SKM-1 treated with dmso at 0.1 percent for 144 hours (cell line): ENCODE measurements around the gene BNC2.
"Not testable (repeated sequence)": the region's sequence is repeated elsewhere in the genome, so short reads cannot be mapped to it uniquely, and the experiment has no call there.

ENCODE experiments used
- DNase-seq: peaks from one replicate; lab custom pipeline; 2025; ENCODE audit not compliant: unreplicated experiment; lab: John Stamatoyannopoulos, UW

BNC2 gene

DNA sequence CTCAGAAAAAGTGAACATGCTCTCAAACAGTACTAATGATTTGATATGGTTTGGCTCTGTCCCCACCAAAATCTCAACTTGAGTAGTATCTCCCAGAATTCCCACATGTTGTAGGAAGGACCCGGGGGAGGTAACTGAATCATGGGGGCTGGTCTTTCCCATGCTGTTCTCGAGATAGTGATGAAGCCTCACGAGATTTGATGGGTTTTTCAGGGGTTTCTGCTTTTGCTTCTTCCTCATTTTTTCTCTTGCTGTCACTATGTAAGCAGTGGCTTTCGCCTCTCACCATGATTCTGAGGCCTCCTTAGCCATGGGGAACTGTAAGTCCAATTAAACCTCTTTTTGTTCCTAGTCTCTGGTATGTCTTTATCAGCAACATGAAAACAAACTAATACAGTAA lies 401.3 kb downstream of the BNC2 start:
- no peak for DNase-seq

DNA sequence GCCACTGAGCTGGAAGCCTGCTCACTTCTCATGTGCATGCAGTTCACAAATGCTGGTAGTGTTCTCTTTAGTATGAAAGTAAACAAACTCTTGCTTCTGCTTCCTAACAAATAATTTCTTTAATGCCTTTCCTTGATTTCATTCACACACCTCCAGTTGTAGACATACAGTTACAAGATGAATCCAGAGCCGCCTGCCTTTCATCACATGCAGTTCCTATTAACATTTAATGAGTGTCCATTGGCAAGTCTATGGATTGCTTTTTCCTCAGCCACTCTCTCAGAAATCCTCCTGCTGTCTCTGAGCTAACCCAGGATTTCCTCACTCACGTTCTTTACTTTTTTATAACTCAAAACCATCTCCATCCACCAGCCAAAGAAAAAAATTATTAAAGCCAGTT lies 408.6 kb downstream of the BNC2 start:
- no peak for DNase-seq

GRCh38 chr9:16461137-16461840 lies 409.2 kb downstream of the BNC2 start:
- no peak for DNase-seq

GRCh38 chr9:16460696-16461095 lies 409.8 kb downstream of the BNC2 start:
- DNase-seq: no peak

DNA sequence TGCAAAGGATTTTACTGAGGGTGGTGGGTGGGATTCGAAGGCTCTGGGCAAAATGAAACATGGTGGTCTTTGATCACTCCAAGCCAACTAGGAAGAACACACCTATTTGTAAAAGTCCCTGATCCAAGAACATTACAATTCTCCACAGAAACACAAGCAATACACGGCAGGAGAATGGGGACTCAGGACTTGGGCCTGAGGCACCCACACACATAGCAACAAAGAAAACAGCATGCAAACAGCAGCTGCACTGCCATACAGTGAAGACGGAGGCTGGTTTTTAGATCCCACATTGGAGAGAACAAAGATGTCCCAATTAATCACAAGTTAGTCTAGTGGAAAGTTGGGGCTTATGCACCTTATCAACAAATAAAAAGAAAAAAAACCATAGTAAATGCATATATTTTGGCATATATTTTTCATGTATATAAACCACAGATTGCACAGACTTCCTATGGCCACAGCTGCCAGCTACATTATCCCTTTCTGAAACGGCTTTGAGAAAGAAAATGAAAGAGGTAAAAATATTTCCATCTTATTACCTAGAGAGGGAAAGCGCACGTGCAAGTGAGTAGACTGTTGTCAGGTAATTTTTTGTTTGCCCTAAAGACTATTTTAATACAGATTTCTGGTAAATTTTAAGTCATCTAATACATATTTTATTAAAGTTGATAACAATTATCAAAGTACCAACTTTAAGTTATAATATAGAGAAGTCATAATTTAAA lies 410.9 kb downstream of the BNC2 start:
- DNase-seq: no peak

DNA sequence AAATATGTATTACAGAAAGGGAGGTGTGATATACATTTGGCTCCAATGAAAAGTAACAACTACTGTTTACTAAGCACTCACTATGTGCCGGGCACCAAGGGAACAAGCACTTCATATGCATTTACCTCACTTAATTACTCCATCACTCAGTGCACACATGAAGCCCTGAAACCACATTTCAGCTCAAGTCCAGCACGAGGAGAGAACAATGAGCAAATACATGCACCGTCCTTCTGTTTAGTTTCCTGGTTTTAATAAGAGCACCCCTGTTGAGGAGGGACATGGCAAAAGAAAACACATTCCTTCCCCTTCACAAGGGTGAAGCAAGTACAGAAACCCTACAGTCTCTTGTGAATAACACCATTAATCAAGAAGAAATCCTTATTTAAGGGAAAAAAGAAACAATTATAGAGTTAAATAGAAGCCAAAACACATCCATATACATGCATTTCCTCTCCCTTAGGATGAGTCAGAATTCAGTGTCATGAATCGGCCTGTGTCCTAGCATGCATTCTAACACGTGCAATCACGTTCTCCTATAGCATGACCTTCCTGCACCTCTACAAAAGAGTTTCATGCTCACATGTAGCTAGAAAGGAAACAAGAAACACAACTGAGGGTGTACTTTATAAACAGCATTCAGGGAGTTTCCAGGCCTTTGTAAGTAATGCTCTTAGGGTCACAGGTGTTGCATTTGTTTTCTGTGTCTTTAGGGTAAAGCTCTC lies 411.6 kb downstream of the BNC2 start:
- no peak for DNase-seq

DNA sequence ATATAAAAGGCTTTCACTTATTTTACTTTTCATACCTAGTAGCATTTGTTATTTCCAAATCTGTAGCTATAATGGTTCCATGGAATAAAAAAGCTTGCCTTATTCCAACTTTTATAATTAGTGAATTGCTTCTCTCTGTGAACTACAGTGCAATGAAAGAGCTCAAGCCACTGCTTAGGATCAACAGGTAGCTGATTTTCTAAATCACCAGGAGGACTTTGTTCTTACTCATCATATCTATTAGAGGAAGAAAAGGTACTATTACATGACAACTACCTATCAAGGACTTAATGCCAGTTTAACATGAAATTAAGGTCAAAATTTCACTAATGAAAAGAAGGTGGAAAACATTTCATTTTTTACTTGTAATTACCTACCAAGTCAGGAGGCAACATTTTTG lies 414.6 kb downstream of the BNC2 start:
- DNase-seq: no peak

GRCh38 chr9:16453390-16453789 lies 417.1 kb downstream of the BNC2 start:
- DNase-seq: no peak

DNA sequence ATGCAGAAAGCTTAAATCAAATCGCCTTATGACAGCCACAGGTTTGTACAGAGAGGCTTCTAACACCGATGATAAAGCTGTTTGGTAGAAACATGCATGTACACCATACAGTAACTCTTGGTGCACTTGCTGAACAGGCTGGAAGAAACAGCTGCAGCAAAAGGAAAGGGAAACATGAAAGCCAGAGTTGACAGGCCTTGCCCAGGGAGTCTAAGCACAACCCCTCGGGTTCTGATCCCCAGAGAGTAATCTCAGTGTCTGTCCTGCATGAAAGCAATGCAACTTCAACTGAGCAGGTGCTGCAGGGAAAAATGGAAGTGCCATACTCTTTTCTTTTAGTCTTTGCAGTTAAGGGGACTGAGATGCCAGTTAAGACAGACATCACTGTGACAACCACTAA lies 419.9 kb downstream of the BNC2 start:
- DNase-seq: no peak

GRCh38 chr9:16450043-16450442 lies 420.4 kb downstream of the BNC2 start:
- DNase-seq: no peak

GRCh38 chr9:16449076-16449730 lies 421.3 kb downstream of the BNC2 start:
- DNase-seq: no peak

DNA sequence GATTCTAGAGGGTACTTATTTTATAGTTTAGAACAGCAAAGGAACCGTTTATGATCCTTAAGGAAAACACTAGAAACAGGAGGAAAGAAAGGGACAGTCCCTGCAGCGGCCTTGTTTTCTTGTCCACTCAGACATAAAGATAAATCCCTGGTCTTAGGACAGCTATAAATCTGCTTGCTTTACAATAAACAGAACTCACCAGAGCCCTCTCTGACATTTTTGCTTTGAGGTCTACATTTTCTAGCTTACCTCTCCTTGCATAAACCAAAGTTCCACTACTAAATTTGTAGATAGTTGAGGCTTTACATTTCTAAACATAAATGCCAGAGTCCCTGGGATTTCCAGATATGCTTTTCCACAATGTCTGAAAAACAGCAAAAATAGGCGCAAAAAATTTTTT lies 422.5 kb downstream of the BNC2 start:
- DNase-seq: no peak

GRCh38 chr9:16446636-16447035 lies 423.8 kb downstream of the BNC2 start:
- DNase-seq: no peak

- DNase-seq: no peak
These were observed 425.1 kb downstream of the BNC2 start for GRCh38 chr9:16445141-16445920.

DNA sequence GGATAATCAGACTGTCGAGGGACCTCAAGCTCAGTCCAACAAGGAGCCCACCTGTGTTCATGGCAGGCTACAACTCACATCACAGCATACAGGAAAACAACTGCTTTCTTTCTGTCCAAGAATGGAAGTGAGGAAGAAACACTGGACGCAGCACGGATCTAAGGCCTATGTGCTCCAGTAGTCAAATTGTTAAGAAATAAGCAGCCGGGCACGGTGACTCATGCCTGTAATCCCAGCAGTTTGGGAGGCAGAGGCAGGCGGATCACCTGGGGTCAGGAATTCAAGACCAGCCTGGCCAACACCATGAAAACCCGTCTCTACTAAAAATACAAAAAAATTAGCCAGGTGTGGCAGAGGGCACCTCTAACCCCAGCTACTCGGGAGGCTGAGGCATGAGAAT lies 427.8 kb downstream of the BNC2 start:
- no peak for DNase-seq

GRCh38 chr9:16441791-16442190 lies 428.7 kb downstream of the BNC2 start:
- no peak for DNase-seq

- DNase-seq: not testable (repeated sequence)
These were observed 431.6 kb downstream of the BNC2 start for GRCh38 chr9:16438831-16439230.

DNA sequence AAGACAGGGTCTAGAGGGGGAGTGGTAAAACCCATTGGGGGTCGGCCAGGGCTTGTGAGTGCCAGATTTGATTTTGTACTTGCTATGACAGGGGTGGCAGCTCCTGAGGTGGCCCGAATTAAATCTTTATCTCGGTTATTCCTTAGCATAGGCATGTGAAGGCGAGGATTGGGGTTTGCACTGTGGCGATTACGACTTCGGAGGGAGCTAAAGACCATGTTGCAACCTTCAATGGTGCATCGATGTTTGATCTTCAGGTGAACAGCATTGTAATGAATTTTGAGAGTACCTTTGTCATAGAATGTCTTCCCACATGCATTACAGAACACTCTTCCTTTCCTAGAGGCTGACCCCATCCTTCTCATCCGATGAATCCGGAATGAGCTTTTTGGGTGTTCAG lies 433.9 kb downstream of the BNC2 start:
- no peak for DNase-seq

DNA sequence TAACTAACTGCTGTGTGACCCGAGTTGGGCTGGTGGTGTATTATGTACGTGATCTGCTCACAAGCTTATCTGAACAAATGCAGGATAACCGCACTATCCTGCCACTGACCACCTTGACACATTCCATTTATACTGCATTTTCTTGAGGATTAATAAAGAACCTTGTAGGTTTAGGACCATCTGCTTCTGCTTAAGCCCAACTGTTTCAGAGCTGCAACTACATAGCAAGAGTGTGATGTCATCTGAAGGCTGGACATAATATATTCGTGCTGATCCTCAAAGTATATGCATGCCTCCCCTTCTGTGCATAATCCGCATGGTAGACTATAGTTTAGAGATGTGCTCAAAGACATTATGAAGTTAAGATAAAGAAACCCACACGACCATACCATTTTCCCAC lies 435.9 kb downstream of the BNC2 start:
- no peak for DNase-seq

GRCh38 chr9:16433494-16433893 lies 437.0 kb downstream of the BNC2 start:
- no peak for DNase-seq
